ENCODE measurements around the gene THSD7A. TPM values are rescaled to one million over a fixed set of nuclear protein-coding genes. Genes with fewer than 3 reads are reported as not detected.

The THSD7A gene
- total and polyA plus RNA-seq, 9 of the 15 experiments (the other 6 are each of a cell fraction or from before 2014, with no cell fraction given): 0.01 to 0.02 TPM; not detected in 7

DNA sequence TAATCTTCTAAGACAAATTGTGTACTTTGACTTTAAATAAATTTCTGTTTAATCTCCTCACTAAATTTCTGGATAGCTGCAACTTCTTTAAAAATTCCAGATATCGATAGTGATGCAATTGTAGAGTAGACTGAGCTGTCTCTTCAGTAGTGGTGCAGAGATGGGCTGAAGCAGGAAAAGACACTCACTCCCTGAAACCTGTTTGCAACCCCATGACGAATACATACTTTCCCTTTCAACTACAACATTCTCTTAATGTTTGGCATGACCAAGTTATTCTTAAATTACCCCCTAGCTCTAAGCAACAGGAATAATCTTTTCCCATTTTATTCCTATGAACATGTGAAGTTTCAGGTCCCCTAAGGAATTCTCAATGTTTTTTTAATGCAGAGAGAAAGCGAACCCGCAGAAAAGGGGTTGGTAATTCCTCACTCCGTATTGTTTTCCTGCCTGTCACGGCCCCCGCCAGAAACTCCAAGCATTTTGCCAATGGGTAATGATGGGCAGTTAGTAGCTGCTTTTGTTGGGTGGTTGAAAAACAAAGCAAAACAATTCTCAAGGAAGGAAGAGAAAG is 1.3 kb downstream of the THSD7A start (continued):
- no peak for TF ChIP-seq FUS (optimal IDR thresholded peaks at IDR 0.05; ENCODE audit: low read depth, low read length)

DNA sequence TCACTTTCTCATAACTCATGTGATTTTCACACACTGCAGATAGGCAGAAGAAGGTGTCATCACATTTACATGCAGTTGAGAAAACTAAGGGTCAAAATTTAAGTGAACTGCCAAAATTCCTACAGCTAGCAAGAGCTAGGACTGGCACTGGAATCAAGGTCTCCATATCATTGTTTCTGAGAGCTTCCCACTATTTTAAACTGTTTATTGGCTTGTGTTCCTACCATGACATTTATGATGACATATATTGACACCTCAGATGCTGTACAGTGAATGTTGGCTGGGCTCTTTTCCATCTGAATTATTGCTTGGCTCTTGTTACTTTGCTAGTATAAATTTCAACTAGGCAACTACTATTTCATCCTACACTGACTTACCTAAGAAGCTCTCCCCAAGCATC is 2.0 kb downstream of the THSD7A start:
- POLR2A ChIA-PET: no interaction called here
- H3K4me3 ChIP-seq: no peak overlapping the region
- BruUV-seq (replicated peaks): no TSS peak
- no peak for TF ChIP-seq TCF3 (CRISPR knock-in tag; IDR thresholded peaks at IDR 0.05)
- no peak for TF ChIP-seq PURB (CRISPR knock-in tag; IDR thresholded peaks at IDR 0.05; ENCODE audit: low read depth)
- no peak for TF ChIP-seq BHLHE40 (IDR thresholded peaks at IDR 0.05; ENCODE audit: low read length)
- TF ChIP-seq GABPA (tag; conservative IDR thresholded peaks at IDR 0.05; ENCODE audit: low read depth): no peak
- TF ChIP-seq RBM34 (IDR thresholded peaks at IDR 0.05; ENCODE audit: borderline replicate concordance, insufficient read depth, low read length): no peak
- no peak for TF ChIP-seq ZNF586 (CRISPR knock-in tag; conservative IDR thresholded peaks at IDR 0.05)
- TF ChIP-seq ZNF165 (CRISPR knock-in tag; IDR thresholded peaks at IDR 0.05; ENCODE audit: borderline replicate concordance): no peak
- TF ChIP-seq MCM7 (IDR thresholded peaks at IDR 0.05): no peak
- no peak for TF ChIP-seq PTBP1 (IDR thresholded peaks at IDR 0.05; ENCODE audit: low read depth, low read length)
- TF ChIP-seq TSC22D4 (tag; IDR thresholded peaks at IDR 0.05): no peak
- TF ChIP-seq COPS2 (conservative IDR thresholded peaks at IDR 0.05): no peak
- TF ChIP-seq BCLAF1 (IDR thresholded peaks at IDR 0.05; ENCODE audit: borderline replicate concordance in 1 of 2, control insufficient read depth in 1 of 2, low read depth in 2 of 2, low read length in 1 of 2): no peak
- TF ChIP-seq ELK3 (CRISPR knock-in tag; IDR thresholded peaks at IDR 0.05): no peak

More for the DNA sequence above, 2.0 kb downstream of the THSD7A start:
- no peaks in the 10 kb centered on the region for H4K20me1 ChIP-seq (replicated peaks; ENCODE audit: control insufficient read depth, insufficient read depth, low read length)
- H3K79me2 ChIP-seq (ENCODE audit: control insufficient read depth, insufficient read depth, low read length): no peaks in the 10 kb centered on the region
- CTCF ChIA-PET (ENCODE audit: low intra/inter-chr PET ratio): no interaction called here
- H3K36me3 ChIP-seq (ENCODE audit: control insufficient read depth, insufficient read depth, low read length): no peaks in the 10 kb centered on the region
- peaks cover 0 to 5% of the 10 kb centered on the region in 2 experiments; a peak in 1 of 5 replicates for H3K4me1 ChIP-seq (replicated peaks in 1 of 2; ENCODE audit: control insufficient read depth in 2 of 2, insufficient read depth in 2 of 2, low read length in 2 of 2)
- intact Hi-C loops (cut with micrococcal nuclease): loop anchor here (10.0 kb wide), 1 partner anchor 625 kb away; no protein-coding TSS in a partner anchor
- H3K27ac ChIP-seq (ENCODE audit: extremely low read depth, low read depth, low read length): no peak overlapping the region
- no peak overlapping the region for H2AFZ ChIP-seq (ENCODE audit: low read depth, low read length)
- FAIRE-seq (no peak), ATAC-seq (no peak), DNase-seq (ENCODE audit: extremely low read depth in 1 of 4, low spot score in 3 of 4) (no peak)
- no peaks in the 10 kb centered on the region for H3K27me3 ChIP-seq (ENCODE audit: control insufficient read depth in 2 of 2, insufficient read depth in 2 of 2, low read length in 2 of 2)
- no peaks in the 10 kb centered on the region for H3K9me1 ChIP-seq (ENCODE audit: control insufficient read depth, insufficient read depth, low read length)
- H3K4me2 ChIP-seq (ENCODE audit: insufficient read depth, low read length): no peak overlapping the region
- 0 out of 2 replicates have a peak, but pooled peaks cover 2% of the 10 kb centered on the region for H3K9me3 ChIP-seq (replicated peaks; ENCODE audit: control insufficient read depth, insufficient read depth, low read depth, low read length)
- no peak overlapping the region for H3K9ac ChIP-seq (ENCODE audit: insufficient read depth in 1 of 2, low read depth in 2 of 2, low read length in 2 of 2)
- in situ Hi-C loops (cut with MboI): no loop called here
